Epidermal melanocyte (primary cell): ENCODE results near the gene CLIC4.
"Not testable (repeated sequence)": the region's sequence is repeated elsewhere in the genome, so short reads cannot be mapped to it uniquely, and the experiment has no call there.

Experiments
- DNase-seq: peaks from one replicate; pipeline ENCODE4 v3.0.0; 2011; ENCODE audit warnings: low spot score; ENCODE audit not compliant: insufficient read length

CLIC4 gene

GRCh38 chr1:24875257-24875656, 130.0 kb downstream of the CLIC4 start:
- no peak for DNase-seq

GRCh38 chr1:24875991-24876506, 130.8 kb downstream of the CLIC4 start:
- DNase-seq: no peak

GRCh38 chr1:24878045-24878444, 132.8 kb downstream of the CLIC4 start:
- DNase-seq: no peak

GRCh38 chr1:24878775-24879742, 133.8 kb downstream of the CLIC4 start:
- no peak for DNase-seq

- no peak for DNase-seq
Observed at GRCh38 chr1:24881034-24881433, 135.8 kb downstream of the CLIC4 start.

- DNase-seq: no peak
Observed at GRCh38 chr1:24884751-24885150, 139.5 kb downstream of the CLIC4 start.

- DNase-seq: no peak
Observed at GRCh38 chr1:24886241-24886640, 141.0 kb downstream of the CLIC4 start.

GRCh38 chr1:24888061-24888970, 143.1 kb downstream of the CLIC4 start:
- DNase-seq: no peak

- DNase-seq: peak; percentile 23
Observed at GRCh38 chr1:24888971-24889676, 143.9 kb downstream of the CLIC4 start.

GRCh38 chr1:24890887-24891286, 145.6 kb downstream of the CLIC4 start:
- no peak for DNase-seq

- not testable (repeated sequence) for DNase-seq
Observed at GRCh38 chr1:24891367-24891766, 146.1 kb downstream of the CLIC4 start.

GRCh38 chr1:24892188-24893153, 147.2 kb downstream of the CLIC4 start:
- no peak for DNase-seq

GRCh38 chr1:24893431-24893830, 148.2 kb downstream of the CLIC4 start:
- no peak for DNase-seq
